ENCODE data around the gene HOXB6.

HOXB6 gene

GRCh38 chr17:48578616-48579470 is 25.9 kb downstream of the HOXB6 start:
- no peak for DNase-seq (ENCODE audit: low read depth)

- DNase-seq (ENCODE audit: low read depth): no peak
Measured at GRCh38 chr17:48577946-48578615, 26.7 kb downstream of the HOXB6 start, which contains the start of gene HOXB4. HOXB4 (minus strand) TSS chr17:48578350; CDS start chr17:48578319, 31 bp downstream.

GRCh38 chr17:48577330-48577945 is 27.3 kb downstream of the HOXB6 start:
- DNase-seq (ENCODE audit: low read depth): no peak

- DNase-seq (ENCODE audit: low read depth): no peak
Measured at GRCh38 chr17:48576479-48577309, 28.1 kb downstream of the HOXB6 start.

- no peak for DNase-seq (ENCODE audit: low read depth)
Measured at GRCh38 chr17:48575673-48576478, 28.9 kb downstream of the HOXB6 start.

- DNase-seq (ENCODE audit: low read depth): peak; percentile 74
Measured at GRCh38 chr17:48575066-48575582, 29.7 kb downstream of the HOXB6 start.

GRCh38 chr17:48574505-48575065 is 30.2 kb downstream of the HOXB6 start:
- no peak for DNase-seq (ENCODE audit: low read depth)

DNA sequence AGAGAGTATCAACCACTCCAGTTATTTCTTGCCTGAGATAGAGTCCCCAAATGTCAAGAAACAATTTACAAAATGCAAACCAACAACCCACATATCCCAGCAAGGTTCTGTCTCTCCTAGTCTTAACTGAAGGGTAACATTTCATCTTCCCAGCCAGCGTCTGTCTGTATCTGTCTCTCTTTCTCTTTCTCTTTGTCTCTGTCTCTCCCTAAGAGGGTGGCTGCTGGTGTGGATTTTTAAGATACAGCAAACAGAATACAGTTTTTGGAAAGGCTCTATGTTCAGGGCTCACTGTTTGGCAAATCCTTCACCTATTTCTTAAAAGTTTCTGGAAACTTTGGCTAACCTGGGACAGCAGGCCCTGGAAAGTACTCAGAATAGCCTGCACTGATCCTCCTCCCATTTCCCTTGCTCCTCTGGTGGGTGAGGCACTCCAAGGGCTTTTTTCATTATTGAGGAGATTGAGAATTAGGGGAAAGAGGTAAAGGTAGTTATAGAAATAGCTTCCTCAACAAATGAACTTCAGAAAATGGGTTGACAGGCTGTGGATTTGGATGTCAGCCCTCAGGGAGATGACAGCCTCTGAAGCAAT is 32.9 kb downstream of the HOXB6 start:
- DNase-seq (ENCODE audit: low read depth): no peak

- no peak for DNase-seq (ENCODE audit: low read depth)
Measured at GRCh38 chr17:48571024-48571818, 33.6 kb downstream of the HOXB6 start.

DNA sequence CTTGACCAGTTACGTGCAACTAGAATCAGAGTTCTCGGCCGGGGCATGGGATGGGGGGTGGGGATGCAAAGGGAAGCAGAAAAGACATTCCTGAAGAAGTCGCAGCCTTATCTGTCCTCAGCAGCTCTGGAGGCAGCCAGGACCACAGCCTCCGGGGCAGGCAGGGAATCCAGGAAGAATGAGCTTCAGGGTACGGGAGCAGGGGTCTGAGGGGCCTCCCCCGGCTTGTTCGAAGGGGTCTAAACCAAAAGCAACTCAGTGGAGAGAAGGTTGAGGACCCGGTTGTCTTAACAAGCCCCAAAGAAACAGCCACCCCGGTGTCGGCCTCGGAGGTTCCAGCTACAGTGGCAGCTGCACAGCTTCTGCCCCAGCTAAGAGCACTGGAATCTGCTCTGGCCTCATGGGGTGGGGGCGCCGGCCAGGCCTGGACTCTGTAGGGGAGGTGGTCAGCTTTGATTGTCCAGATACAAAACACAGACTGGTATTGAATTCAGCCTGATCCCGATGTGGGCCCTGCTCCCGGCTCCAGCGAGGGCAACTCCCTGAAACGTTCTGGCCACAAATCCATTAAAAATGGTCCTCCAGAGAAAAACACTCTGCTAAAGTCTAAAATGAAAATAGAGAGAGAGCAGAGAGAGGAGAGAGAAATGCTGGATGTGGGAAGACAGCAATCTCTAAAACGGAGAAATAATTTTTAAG is 34.3 kb downstream of the HOXB6 start:
- DNase-seq (ENCODE audit: low read depth): no peak

DNA sequence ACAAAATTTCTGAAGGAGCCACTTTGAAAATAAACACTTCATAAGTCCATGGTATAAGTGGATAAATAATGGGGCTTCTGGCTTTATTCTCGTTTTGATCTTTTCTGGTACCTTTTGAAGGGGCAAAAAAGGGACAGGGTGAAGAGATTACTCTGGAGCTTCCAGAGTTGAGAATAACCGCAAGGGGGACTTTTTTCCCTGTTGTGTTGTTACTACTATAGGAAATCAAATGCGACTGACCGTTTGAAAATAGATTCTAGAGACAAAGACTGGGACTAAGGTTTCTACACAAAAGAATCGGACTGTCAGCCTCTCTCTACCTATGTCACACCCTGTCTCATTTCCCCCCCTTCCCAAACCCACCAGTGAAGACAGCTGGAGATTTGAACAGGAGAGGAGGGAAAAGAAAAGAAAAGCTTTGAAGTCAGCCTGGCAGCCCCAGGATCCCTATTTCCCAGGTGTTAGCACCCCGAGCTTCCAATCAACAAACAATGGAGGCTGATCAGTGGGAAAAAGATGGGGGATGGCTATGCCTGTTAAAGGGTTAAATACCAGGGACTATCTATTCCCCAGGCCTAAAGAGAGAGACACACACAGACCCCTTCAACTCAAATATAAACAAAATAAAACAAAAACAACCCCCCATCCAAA is 35.0 kb downstream of the HOXB6 start:
- DNase-seq (ENCODE audit: low read depth): no peak

DNA sequence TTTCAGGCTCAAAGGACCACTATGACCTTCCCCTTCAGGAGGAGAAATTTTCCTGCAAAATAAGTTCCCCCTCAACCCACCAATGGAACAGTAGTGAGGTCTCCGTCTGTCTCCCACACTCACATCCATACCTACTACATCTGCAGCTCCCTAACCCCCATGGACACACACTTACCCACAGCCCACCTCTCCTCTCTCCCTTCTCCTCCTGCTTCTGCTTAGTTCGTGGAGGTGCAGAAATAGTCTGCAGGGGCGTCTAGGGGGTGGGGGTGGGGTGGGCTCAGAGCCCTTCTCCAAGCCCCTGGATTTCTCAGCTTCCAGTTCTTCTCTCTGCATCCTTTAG is 35.6 kb downstream of the HOXB6 start:
- no peak for DNase-seq (ENCODE audit: low read depth)

DNA sequence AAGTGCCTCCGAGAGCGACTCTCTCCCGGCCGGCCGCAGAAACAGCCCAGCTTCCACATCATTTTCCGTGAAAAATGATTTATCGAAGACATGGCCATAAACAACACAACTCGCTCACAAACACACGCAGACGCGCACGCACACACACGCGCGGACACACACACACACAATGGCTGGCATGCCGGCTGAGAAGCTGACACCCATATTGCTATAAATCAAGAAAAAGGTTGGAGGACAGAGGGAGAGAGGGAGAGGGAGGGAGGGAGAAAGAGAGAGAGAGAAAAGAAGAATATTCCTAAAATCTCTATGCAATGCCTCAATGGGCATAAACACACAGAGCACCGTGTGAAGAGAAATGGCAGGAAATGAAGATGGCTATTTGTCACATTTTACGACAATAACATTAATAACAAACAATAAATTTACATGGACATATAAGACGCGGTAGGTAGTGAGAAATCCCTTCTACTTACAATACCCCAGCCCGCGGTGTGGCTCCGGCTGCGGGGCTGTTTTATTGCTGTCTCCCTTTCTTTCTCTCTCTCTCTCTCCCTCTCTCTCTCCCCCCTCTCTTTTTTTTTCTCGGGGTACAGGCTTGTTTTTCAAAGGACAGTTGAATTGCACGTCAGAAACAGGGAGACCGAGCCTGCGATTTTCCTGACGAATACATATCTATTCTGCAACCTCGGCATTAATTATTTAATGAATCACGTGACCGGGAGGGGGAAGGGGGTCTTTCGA is 36.1 kb downstream of the HOXB6 start:
- DNase-seq (ENCODE audit: low read depth): no peak

DNA sequence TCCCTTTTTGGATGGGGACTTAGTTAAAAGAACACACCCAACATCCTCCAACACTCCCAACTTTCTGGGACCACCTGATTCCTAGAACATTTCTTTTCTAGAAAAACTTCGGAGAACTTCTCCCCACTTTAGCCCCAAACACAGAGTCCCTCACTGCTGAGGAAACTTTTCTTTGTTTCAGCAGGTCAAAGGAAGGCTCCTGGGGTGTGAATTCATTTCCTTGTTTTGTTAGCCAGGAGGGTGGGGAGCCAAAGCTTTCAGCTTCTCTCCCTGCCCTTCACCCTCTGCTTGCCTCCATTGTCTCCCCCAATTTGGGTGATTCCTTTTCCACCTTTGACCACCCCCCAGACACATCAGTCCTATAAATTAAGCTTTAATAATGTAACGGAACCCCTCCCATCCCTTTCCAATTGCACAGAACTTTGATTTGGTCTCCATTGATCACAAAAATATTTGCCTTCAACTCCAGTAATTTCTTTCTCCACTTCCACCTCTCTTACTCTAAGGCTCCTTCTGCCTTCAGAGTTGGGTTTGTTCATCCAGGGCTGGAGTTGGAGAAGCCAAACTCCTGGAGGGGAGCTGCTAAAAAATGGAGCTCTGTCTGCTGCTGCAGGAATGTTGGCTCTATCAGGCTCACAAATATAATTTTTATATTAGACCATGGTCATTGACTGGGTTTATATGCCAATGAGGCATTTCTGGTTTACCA is 37.0 kb downstream of the HOXB6 start:
- DNase-seq (ENCODE audit: low read depth): no peak

- DNase-seq (ENCODE audit: low read depth): no peak
Measured at GRCh38 chr17:48567209-48567608, 37.6 kb downstream of the HOXB6 start.

GRCh38 chr17:48566717-48567116 is 38.1 kb downstream of the HOXB6 start:
- DNase-seq (ENCODE audit: low read depth): no peak

Measured in GM04504 (cell line).